Neural cell (in vitro differentiated cells): ENCODE measurements around the gene MUCL1. TPM values are rescaled to one million over a fixed set of nuclear protein-coding genes. Genes with fewer than 3 reads are reported as not detected.
"Not testable (repeated sequence)": the region's sequence is repeated elsewhere in the genome, so short reads cannot be mapped to it uniquely, and the experiment has no call there.

Source experiments
- H2AFZ ChIP-seq: fragments of 200-600, 300-800 bp; sonication (generic), shearing (Covaris generic); 2 replicates; pipeline ENCODE4 v1.6.0; 2014; ENCODE audit warnings: low read depth, mild to moderate bottlenecking, antibody characterized with exemption, low read length, moderate library complexity
- H3F3A ChIP-seq: fragments of 200-600 bp; shearing (Covaris generic); 2 replicates; pipeline ENCODE4 v1.6.1; 2016; ENCODE audit warnings: mild to moderate bottlenecking, moderate library complexity, mixed read lengths, antibody characterized with exemption, low read length; ENCODE audit not compliant: insufficient read depth, poor library complexity, severe bottlenecking
- H3K27ac ChIP-seq: fragments of 200-600, 300-800 bp; sonication (generic), shearing (Covaris generic); 2 replicates; pipeline ENCODE4 v1.5.1; 2014; ENCODE audit warnings: mild to moderate bottlenecking, low read length, moderate library complexity
- H3K27me3 ChIP-seq: fragments of 300-800, 200-600 bp; sonication (generic), shearing (Covaris generic); 2 replicates; pipeline ENCODE4 v1.6.0; 2014; ENCODE audit warnings: mild to moderate bottlenecking, low read depth, low read length, moderate library complexity; ENCODE audit not compliant: insufficient read depth
- H3K36me3 ChIP-seq: fragments of 300-800, 200-600 bp; sonication (generic), shearing (Covaris generic); 2 replicates; pipeline ENCODE4 v1.5.1; 2014; ENCODE audit warnings: mild to moderate bottlenecking, antibody characterized with exemption, low read length, moderate library complexity; ENCODE audit not compliant: insufficient read depth
- H3K4me2 ChIP-seq: fragments of 300-800, 200-600 bp; sonication (generic), shearing (Covaris generic); 2 replicates; pipeline ENCODE4 v1.6.0; 2014; ENCODE audit warnings: mild to moderate bottlenecking, low read length
- H3K4me3 ChIP-seq: fragments of 300-800, 200-600 bp; sonication (generic), shearing (Covaris generic); 2 replicates; pipeline ENCODE4 v1.5.1; 2014; ENCODE audit warnings: mild to moderate bottlenecking, low read length, moderate library complexity
- H3K79me2 ChIP-seq: fragments of 200-600 bp; shearing (Covaris generic); replicated peaks from 2 replicates; pipeline ENCODE4 v1.6.0; 2014; ENCODE audit warnings: mild to moderate bottlenecking, low read length, moderate library complexity; ENCODE audit not compliant: insufficient read depth
- H3K9ac ChIP-seq: fragments of 300-800, 200-600 bp; sonication (generic), shearing (Covaris generic); 2 replicates; pipeline ENCODE4 v1.6.1; 2016; ENCODE audit warnings: mild to moderate bottlenecking, low read length, mixed read lengths
- H3K9me2 ChIP-seq: fragments of 200-600 bp; shearing (Covaris generic); 2 replicates; pipeline ENCODE4 v1.6.1; 2016; ENCODE audit warnings: mild to moderate bottlenecking, low read length, mixed read lengths; ENCODE audit not compliant: insufficient read depth
- H3K9me3 ChIP-seq: fragments of 200-600, 300-800 bp; sonication (generic), shearing (Covaris generic); 2 replicates; pipeline ENCODE4 v1.6.1; 2016; ENCODE audit warnings: mild to moderate bottlenecking, mixed run types, low read length, moderate library complexity, mixed read lengths
- H4K20me1 ChIP-seq: fragments of 200-600 bp; shearing (Covaris generic); 2 replicates; pipeline ENCODE4 v1.6.1; 2016; ENCODE audit warnings: mild to moderate bottlenecking, mixed run types; ENCODE audit not compliant: insufficient read depth
- EP300 ChIP-seq: fragments of 450-650 bp; conservative IDR thresholded peaks from 2 replicates; pipeline ENCODE4 v1.6.1; 2014; ENCODE audit warnings: antibody characterized with exemption, mild to moderate bottlenecking, moderate library complexity; ENCODE audit not compliant: poor library complexity, severe bottlenecking
- EZH2 ChIP-seq: fragments of 200-600, 300-800 bp; shearing (Covaris generic), sonication (generic); IDR thresholded peaks from 2 replicates; pipeline ENCODE4 v1.6.1; 2014; ENCODE audit warnings: antibody characterized with exemption, low read length, borderline replicate concordance, mild to moderate bottlenecking; ENCODE audit not compliant: insufficient read depth, poor library complexity, severe bottlenecking
- MXI1 ChIP-seq: fragments of 450-650 bp; conservative IDR thresholded peaks from 2 replicates; pipeline ENCODE4 v1.6.1; 2014; ENCODE audit warnings: antibody characterized with exemption, mild to moderate bottlenecking; ENCODE audit not compliant: poor library complexity, severe bottlenecking
- POLR2AphosphoS5 ChIP-seq: IDR thresholded peaks from 2 replicates; pipeline ENCODE4 v1.6.1; 2012
- RAD21 ChIP-seq: fragments of 450-650 bp; conservative IDR thresholded peaks from 2 replicates; pipeline ENCODE4 v1.6.1; 2014; ENCODE audit warnings: antibody characterized with exemption, mild to moderate bottlenecking, moderate library complexity
- SMC3 ChIP-seq: fragments of 450-650 bp; conservative IDR thresholded peaks from 2 replicates; pipeline ENCODE4 v1.6.1; 2014; ENCODE audit warnings: antibody characterized with exemption, mild to moderate bottlenecking, moderate library complexity; ENCODE audit not compliant: poor library complexity
- TAF1 ChIP-seq: IDR thresholded peaks from 2 replicates; pipeline ENCODE4 v1.6.1; 2012; ENCODE audit warnings: low read depth
- polyA plus RNA-seq: library from polyadenylated mRNA; depleted of rRNA; stranded (reverse); fragments of >200 nt; gene quantifications from 2 replicates; pipeline ENCODE4 v1.2.3, GENCODE V29; 2014
- TF ChIP-seq, protein P1 (sequence below): fragments of 450-650 bp; IDR thresholded peaks from 2 replicates; pipeline ENCODE4 v1.5.1; 2014; ENCODE audit warnings: antibody characterized with exemption, mild to moderate bottlenecking, moderate library complexity; ENCODE audit not compliant: poor library complexity, severe bottlenecking
- TF ChIP-seq, protein P2 (sequence below): IDR thresholded peaks from 2 replicates; pipeline ENCODE4 v1.6.1; 2012; ENCODE audit warnings: borderline replicate concordance

MUCL1 gene
- polyA plus RNA-seq, 1 donor from 2014 or later, result not detected

GRCh38 chr12:54879579-54879978 is 25.3 kb downstream of the MUCL1 start:
- no peaks in the 10 kb centered on the region for H3F3A ChIP-seq
- H3K9me3 ChIP-seq, result no peaks in the 10 kb centered on the region
- H3K9me2 ChIP-seq, result no peaks in the 10 kb centered on the region
- no peak overlapping the region for H2AFZ ChIP-seq
- H3K4me2 ChIP-seq, result no peak overlapping the region
- no peak overlapping the region for H3K27ac ChIP-seq
- no peaks in the 10 kb centered on the region for H3K36me3 ChIP-seq
- H3K9ac ChIP-seq, result no peak overlapping the region
- no peaks in the 10 kb centered on the region for H3K79me2 ChIP-seq
- no peak overlapping the region for H3K4me3 ChIP-seq
- no peaks in the 10 kb centered on the region for H4K20me1 ChIP-seq
- TF ChIP-seq SMC3 (no peak), RAD21 (no peak), EZH2 (no peak), POLR2AphosphoS5 (no peak), EP300 (no peak), MXI1 (no peak), TAF1 (no peak)
- TF ChIP-seq, protein P1, sequence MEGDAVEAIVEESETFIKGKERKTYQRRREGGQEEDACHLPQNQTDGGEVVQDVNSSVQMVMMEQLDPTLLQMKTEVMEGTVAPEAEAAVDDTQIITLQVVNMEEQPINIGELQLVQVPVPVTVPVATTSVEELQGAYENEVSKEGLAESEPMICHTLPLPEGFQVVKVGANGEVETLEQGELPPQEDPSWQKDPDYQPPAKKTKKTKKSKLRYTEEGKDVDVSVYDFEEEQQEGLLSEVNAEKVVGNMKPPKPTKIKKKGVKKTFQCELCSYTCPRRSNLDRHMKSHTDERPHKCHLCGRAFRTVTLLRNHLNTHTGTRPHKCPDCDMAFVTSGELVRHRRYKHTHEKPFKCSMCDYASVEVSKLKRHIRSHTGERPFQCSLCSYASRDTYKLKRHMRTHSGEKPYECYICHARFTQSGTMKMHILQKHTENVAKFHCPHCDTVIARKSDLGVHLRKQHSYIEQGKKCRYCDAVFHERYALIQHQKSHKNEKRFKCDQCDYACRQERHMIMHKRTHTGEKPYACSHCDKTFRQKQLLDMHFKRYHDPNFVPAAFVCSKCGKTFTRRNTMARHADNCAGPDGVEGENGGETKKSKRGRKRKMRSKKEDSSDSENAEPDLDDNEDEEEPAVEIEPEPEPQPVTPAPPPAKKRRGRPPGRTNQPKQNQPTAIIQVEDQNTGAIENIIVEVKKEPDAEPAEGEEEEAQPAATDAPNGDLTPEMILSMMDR, result no peak
- TF ChIP-seq, protein P2, sequence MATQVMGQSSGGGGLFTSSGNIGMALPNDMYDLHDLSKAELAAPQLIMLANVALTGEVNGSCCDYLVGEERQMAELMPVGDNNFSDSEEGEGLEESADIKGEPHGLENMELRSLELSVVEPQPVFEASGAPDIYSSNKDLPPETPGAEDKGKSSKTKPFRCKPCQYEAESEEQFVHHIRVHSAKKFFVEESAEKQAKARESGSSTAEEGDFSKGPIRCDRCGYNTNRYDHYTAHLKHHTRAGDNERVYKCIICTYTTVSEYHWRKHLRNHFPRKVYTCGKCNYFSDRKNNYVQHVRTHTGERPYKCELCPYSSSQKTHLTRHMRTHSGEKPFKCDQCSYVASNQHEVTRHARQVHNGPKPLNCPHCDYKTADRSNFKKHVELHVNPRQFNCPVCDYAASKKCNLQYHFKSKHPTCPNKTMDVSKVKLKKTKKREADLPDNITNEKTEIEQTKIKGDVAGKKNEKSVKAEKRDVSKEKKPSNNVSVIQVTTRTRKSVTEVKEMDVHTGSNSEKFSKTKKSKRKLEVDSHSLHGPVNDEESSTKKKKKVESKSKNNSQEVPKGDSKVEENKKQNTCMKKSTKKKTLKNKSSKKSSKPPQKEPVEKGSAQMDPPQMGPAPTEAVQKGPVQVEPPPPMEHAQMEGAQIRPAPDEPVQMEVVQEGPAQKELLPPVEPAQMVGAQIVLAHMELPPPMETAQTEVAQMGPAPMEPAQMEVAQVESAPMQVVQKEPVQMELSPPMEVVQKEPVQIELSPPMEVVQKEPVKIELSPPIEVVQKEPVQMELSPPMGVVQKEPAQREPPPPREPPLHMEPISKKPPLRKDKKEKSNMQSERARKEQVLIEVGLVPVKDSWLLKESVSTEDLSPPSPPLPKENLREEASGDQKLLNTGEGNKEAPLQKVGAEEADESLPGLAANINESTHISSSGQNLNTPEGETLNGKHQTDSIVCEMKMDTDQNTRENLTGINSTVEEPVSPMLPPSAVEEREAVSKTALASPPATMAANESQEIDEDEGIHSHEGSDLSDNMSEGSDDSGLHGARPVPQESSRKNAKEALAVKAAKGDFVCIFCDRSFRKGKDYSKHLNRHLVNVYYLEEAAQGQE, result no peak
- no peaks in the 10 kb centered on the region for H3K27me3 ChIP-seq

DNA sequence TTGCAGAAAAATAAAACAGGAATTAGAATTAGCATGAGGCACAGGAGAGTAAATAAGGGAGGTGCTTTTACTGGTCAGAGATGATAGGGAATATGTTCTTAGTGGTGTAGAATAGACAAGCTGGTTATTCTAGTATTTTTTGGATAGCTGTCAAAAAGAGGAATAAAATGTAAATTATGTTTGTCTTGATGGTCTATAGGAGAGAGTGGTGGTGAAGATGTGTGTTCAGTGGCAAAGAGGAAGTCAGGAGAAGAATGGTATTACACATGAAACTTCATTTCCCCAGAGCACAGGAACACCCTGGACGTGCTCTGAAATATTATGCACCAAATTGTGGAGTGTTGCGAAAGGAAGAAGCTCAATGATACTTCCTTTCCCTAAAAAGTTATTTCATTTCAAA is 27.8 kb downstream of the MUCL1 start:
- no peaks in the 10 kb centered on the region for H3F3A ChIP-seq
- no peak overlapping the region for H2AFZ ChIP-seq
- no peaks in the 10 kb centered on the region for H3K9me3 ChIP-seq
- no peak overlapping the region for H3K27ac ChIP-seq
- no peaks in the 10 kb centered on the region for H3K36me3 ChIP-seq
- no peaks in the 10 kb centered on the region for H3K27me3 ChIP-seq
- no peaks in the 10 kb centered on the region for H4K20me1 ChIP-seq
- no peaks in the 10 kb centered on the region for H3K9me2 ChIP-seq
- H3K9ac ChIP-seq, result no peak overlapping the region
- no peak overlapping the region for H3K4me3 ChIP-seq
- TF ChIP-seq, protein P2, result no peak
- TF ChIP-seq RAD21 (no peak), EP300 (no peak), TAF1 (no peak), SMC3 (no peak)
- no peaks in the 10 kb centered on the region for H3K79me2 ChIP-seq
- H3K4me2 ChIP-seq, result no peak overlapping the region

GRCh38 chr12:54882597-54882996 is 28.3 kb downstream of the MUCL1 start:
- H3K9me2 ChIP-seq, H2AFZ ChIP-seq, H3K27ac ChIP-seq, H4K20me1 ChIP-seq, H3K79me2 ChIP-seq, H3K9me3 ChIP-seq, H3K4me3 ChIP-seq, H3K4me2 ChIP-seq, H3K36me3 ChIP-seq, H3K9ac ChIP-seq, H3F3A ChIP-seq, H3K27me3 ChIP-seq: not testable (repeated sequence)

- not testable (repeated sequence) for H3K4me2 ChIP-seq, H3K79me2 ChIP-seq, H2AFZ ChIP-seq, H4K20me1 ChIP-seq, H3F3A ChIP-seq, H3K4me3 ChIP-seq, H3K9me3 ChIP-seq, H3K36me3 ChIP-seq, H3K27me3 ChIP-seq, H3K9me2 ChIP-seq, H3K27ac ChIP-seq, H3K9ac ChIP-seq
Observed at GRCh38 chr12:54888428-54888827, 34.1 kb downstream of the MUCL1 start.
